Activated CD4-positive, alpha-beta T cell treated with anti-CD3 and anti-CD28 coated beads, Interleukin-2, Interleukin-6, amounts not matched to agents 100 ng/mL and 50 ng/mL, durations not matched to agents 16 hours and 8 hours (primary cell): ENCODE data around the gene DPH5.

Experiments
- DNase-seq: peaks from one replicate; pipeline ENCODE4 v3.0.0-alpha.2; 2020

DPH5 gene

DNA sequence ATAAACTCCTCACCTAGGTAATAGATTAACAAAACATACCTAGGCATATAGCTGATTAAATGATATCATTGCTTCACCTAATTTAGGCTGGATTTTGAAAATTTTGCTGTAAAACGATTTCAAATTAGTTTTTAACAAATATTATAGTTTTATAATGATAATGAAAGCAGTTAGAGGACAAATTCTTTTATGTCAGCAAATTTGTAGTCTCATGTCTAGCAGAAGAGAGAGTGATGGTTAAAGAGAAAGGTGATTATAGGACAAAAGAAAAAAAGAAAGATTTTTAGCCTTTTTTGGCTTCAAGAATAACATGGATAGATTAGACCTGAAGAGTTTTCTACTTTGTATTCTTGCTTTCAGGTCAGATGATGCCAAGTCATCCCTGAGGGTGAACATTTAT lies 3.6 kb upstream of the DPH5 start:
- DNase-seq, result no peak

GRCh38 chr1:101028466-101028865 lies 2.9 kb upstream of the DPH5 start:
- no peak for DNase-seq

GRCh38 chr1:101027194-101027772 lies 1.7 kb upstream of the DPH5 start:
- DNase-seq, result no peak

DNA sequence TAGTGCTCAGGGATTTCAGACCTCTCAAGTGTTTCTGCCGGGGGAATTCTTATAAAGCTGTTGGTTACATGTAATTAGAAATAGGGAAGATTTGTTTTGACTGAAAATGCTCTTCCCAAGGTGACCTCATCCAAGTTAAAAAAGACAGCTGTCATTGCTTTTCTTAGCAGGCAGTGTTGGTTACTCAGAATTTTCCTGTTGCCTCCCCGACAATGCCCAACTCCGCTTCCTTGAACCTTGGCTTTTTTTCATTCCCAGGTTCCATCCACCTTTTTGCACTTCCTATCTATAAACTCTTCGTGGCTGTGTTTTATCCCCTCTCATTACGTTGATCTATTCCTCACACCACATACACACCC lies 825 bp upstream of the DPH5 start:
- DNase-seq, result no peak

DNA sequence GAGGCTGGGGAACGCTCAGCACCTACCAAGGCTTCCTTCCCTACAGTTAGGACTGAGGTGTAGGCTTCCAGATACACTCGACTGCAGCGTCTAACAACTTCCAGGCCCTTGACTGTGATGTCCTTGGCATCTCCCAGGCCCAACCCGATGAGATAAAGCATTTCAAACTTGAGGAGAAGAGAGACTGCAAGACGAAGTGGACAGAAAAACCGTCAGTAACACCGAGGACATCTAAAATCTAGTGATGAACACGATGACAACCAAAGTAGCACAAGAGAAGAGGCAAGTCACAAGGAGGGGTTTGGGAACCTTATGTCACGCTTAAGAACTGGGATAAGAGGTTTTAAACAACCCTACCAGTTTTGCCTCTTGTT lies 314 bp downstream of the DPH5 start:
- DNase-seq, result peak; percentile 29

- DNase-seq, result no peak
These were observed 3.3 kb downstream of the DPH5 start for GRCh38 chr1:101022294-101022693.

GRCh38 chr1:101017448-101017847 lies 8.1 kb downstream of the DPH5 start:
- DNase-seq, result no peak

GRCh38 chr1:101013776-101014175 lies 11.8 kb downstream of the DPH5 start:
- no peak for DNase-seq

GRCh38 chr1:101008229-101008834 lies 17.3 kb downstream of the DPH5 start:
- no peak for DNase-seq

- DNase-seq, result peak; percentile 40
These were observed 19.0 kb downstream of the DPH5 start for GRCh38 chr1:101006553-101006952.

- peak; percentile 46 for DNase-seq
These were observed 19.7 kb downstream of the DPH5 start for GRCh38 chr1:101005871-101006270.

DNA sequence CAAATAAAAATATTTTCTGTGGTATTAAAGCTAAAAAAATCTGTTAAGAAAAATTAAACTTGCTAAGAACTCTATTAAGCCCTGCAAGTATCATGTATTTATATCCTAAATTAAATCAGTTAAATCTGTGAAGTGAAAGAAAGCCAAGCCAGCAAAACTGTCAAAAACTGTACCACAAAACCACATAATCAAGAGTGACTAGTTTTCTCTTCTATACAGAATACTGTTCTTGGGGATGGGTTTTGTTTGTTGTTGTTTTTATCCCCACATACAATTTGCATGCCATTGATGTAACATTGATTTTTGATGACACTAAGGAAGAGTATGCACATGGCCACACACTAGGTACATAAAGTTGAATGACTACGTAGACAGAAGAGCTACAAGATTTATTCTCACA lies 20.4 kb downstream of the DPH5 start:
- no peak for DNase-seq

GRCh38 chr1:101004670-101005069 lies 20.9 kb downstream of the DPH5 start:
- DNase-seq, result no peak

DNA sequence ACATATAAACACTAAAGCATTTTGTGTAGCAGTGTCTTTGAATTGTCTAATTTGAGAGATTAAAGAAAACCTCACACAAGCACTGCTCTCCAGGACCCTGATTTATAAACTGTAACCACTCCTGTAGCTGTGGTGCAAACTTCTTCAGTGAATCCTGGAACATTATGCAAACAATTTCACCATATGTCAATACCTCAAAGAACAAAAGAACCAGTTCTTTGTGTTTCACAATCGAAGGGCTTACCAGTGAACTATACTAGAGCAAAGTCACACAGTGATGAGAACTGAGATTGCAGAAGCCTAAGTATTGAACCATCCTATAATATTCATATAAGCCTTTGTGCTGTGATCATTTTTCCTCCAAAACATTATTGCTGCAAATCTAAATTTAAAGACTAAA lies 21.5 kb downstream of the DPH5 start:
- no peak for DNase-seq

- DNase-seq, result no peak
These were observed 22.5 kb downstream of the DPH5 start for GRCh38 chr1:101003012-101003650.

DNA sequence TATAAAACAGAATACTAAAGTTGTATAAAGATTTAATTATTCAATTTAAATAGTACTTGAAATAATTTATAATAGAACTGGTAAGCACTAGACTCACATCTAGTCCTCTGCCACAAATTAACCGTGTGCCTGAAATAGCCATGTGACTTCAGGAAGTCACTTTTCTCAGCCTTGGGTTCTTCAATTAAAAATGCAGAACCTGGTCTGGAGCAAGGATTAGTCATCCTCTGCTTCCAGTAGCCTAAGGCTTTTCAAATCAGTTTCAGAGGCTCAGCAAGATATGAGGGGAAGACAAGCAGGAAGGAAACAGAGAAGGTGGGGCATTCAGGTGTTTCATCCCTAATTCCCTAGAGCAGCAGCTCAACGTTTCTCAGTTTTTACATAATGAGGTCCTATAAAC lies 23.0 kb downstream of the DPH5 start:
- DNase-seq, result no peak

DNA sequence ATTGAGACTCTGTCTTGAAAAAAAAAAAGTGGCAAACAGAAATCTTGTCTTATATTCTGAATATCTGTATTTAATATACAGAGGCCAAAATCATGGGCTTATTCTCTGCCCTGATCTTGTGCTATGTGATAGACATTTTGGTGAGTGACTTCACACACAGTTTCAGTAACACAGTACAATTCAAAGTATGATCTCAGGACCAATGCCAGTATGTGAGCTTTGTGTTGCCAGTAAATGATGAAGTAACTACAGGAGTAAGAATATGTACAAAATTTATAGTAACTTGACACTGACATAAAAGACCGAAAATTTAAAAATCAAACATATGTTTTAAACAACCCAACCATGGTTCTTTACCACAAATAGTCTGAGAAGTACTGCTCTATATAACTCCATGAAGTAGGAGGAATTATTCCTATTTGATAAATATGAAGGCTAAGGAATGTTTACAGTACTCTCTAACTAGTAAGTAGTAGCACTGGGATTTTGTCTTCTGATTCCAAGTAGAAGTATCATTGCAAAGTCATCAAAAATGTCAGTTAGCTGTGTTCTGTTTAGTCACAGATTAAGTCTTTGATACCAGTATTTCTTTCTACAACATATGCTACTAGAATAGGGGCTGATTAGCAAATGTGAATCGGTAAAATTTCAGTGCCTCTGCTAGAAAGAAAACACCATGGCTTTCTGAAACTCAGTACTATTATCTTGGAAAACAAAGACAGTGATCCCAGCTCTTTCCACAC lies 25.3 kb downstream of the DPH5 start:
- no peak for DNase-seq

- no peak for DNase-seq
These were observed 27.2 kb downstream of the DPH5 start for GRCh38 chr1:100998426-100998825.

GRCh38 chr1:100995198-100995988 lies 30.2 kb downstream of the DPH5 start:
- DNase-seq, result no peak

GRCh38 chr1:100989306-100990077 lies 36.1 kb downstream of the DPH5 start:
- DNase-seq, result no peak

GRCh38 chr1:100988121-100988520 lies 37.5 kb downstream of the DPH5 start:
- no peak for DNase-seq

DNA sequence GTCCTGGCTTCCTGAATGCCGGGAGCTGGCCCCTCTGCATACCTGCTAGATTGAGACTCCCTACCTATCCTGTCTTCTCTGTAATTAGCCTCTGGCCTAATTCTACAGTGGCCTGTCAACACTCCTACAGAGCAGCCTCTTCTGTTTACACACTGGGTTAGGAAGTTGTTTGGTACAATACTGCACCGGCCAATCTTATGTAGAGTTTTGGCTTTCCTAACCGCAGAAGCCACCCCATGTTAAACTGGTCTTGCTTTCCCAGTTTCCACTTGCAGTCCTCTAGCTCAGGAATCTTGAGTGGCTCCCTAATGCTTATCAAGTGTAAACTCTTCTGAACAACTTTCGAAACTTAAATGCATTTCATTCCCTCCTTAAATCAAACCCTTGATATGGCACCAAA lies 42.8 kb downstream of the DPH5 start:
- DNase-seq, result no peak

DNA sequence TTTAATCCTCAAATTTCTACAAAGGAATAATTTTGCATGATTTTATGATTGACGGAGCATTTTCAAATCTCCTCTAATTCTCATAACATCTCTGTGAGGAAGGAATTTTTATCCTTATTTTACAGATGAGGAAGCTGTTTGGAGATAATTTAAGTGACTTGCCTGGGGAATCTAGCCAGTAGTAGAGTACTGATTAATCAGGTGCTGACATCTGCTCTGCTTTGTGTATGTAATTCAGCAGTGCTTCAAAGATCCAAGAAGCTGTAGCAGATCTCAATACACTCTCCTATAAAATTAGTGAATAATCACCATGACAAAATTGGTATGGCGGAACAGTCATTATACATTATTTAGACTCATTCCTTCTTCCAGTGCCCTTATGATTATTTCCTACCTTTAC lies 46.0 kb downstream of the DPH5 start:
- no peak for DNase-seq
